ENCODE data around the gene TRIM2. TPM values are rescaled to one million over a fixed set of nuclear protein-coding genes. Genes with fewer than 3 reads are reported as not detected.

TRIM2 gene
- total and polyA plus RNA-seq, 11 donors, result 5.5 to 30.5 (median 18.5) TPM

- H3K4me1 ChIP-seq, result peaks cover 0 to 45% (median 27%) of the 10 kb centered on the region in 12 donors
- intact Hi-C loops (cut with DNase I), result no loop called here
- no peaks in the 10 kb centered on the region for H3K27me3 ChIP-seq
- 86 to 93% (median 91%) methylated on average over 2 of the region's 2 CpGs for WGBS, 4 donors
- peaks cover 0 to 7% (median 0%) of the 10 kb centered on the region in 9 donors for H3K36me3 ChIP-seq
- no peaks in the 10 kb centered on the region for H3K9me3 ChIP-seq
- no peak overlapping the region for H3K4me3 ChIP-seq
- ATAC-seq (no peak), DNase-seq (no peak)
- H3K27ac ChIP-seq, result no peak overlapping the region
- TF ChIP-seq POLR2A (IDR thresholded peaks at IDR 0.05), result no peak
Measured at GRCh38 chr4:153234885-153235284, 30.6 kb downstream of the TRIM2 start.

- Histone ChIP-seq H3K4me1 (peaks cover 0 to 51% (median 34%) of the 10 kb centered on the region in 12 donors), H3K27ac (no peak overlapping the region), H3K9me3 (no peaks in the 10 kb centered on the region), H3K4me3 (no peak overlapping the region), H3K27me3 (no peaks in the 10 kb centered on the region), H3K36me3 (peaks cover 0 to 14% (median 0%) of the 10 kb centered on the region in 9 donors)
- ATAC-seq (no peak), DNase-seq (no peak)
- WGBS, 4 donors, result 78 to 91% (median 84%) methylated on average over 5 of the region's 5 CpGs
- no peak for TF ChIP-seq CTCF (IDR thresholded peaks at IDR 0.05)
- no peak for TF ChIP-seq POLR2A (IDR thresholded peaks at IDR 0.05)
- intact Hi-C loops (cut with DNase I), result no loop called here
Measured at GRCh38 chr4:153238135-153238919, 34.1 kb downstream of the TRIM2 start.

- H3K36me3 ChIP-seq, result peaks cover 0 to 14% (median 0%) of the 10 kb centered on the region in 9 donors
- no peak for ATAC-seq
- TF ChIP-seq CTCF (IDR thresholded peaks at IDR 0.05) (no peak), POLR2A (IDR thresholded peaks at IDR 0.05) (no peak)
- peaks cover 0 to 44% (median 25%) of the 10 kb centered on the region in 12 donors for H3K4me1 ChIP-seq
- no peaks in the 10 kb centered on the region for H3K9me3 ChIP-seq
- no peak for DNase-seq
- H3K27me3 ChIP-seq, result no peaks in the 10 kb centered on the region
- WGBS, 4 donors, result 93 to 97% (median 93%) methylated on average over 3 of the region's 3 CpGs
- H3K4me3 ChIP-seq, result no peak overlapping the region
- H3K27ac ChIP-seq, result no peak overlapping the region
- intact Hi-C loops (cut with DNase I), result no loop called here
Measured at GRCh38 chr4:153239409-153239808, 35.2 kb downstream of the TRIM2 start.

- Histone ChIP-seq H3K4me3 (no peak overlapping the region), H3K9me3 (no peaks in the 10 kb centered on the region), H3K27ac (peak overlapping the region in 6 of 12 donors; percentile 1 to 68 (median 40)), H3K27me3 (no peaks in the 10 kb centered on the region), H3K4me1 (peaks cover 0 to 44% (median 19%) of the 10 kb centered on the region in 12 donors), H3K36me3 (peaks cover 0 to 14% (median 0%) of the 10 kb centered on the region in 9 donors)
- WGBS, 4 donors, result 73 to 86% (median 83%) methylated on average over 8 of the region's 8 CpGs
- TF ChIP-seq POLR2A (IDR thresholded peaks at IDR 0.05) (no peak), CTCF (IDR thresholded peaks at IDR 0.05) (no peak)
- ATAC-seq (peak in 1 of 4 donors; percentile 35), DNase-seq (no peak)
- intact Hi-C loops (cut with DNase I), result no loop called here
Measured at GRCh38 chr4:153241295-153241694, 37.1 kb downstream of the TRIM2 start.

All from heart left ventricle (tissue), 16 donors.